Skeletal muscle cell (primary cell): ENCODE measurements around the gene CDC5L.
"Not testable (repeated sequence)": the region's sequence is repeated elsewhere in the genome, so short reads cannot be mapped to it uniquely, and the experiment has no call there.

Experiments used
- DNase-seq: peaks from one replicate; pipeline ENCODE4 v3.0.0-alpha.2; 2010; ENCODE audit warnings: low read depth
- H3K4me3 ChIP-seq: 2 replicates; pipeline ENCODE4 v1.5.1; 2011; ENCODE audit warnings: low read depth, mild to moderate bottlenecking, control low read depth, low read length, moderate library complexity

The CDC5L gene

GRCh38 chr6:44387346-44388134 is at the start of gene CDC5L:
Gene CDC5L (plus strand): TSS chr6:44387706. CDS start chr6:44387824, 118 bp downstream.
- peak within 1 kb of the TSS; percentile 76 for H3K4me3 ChIP-seq
- DNase-seq = peak; percentile 99

GRCh38 chr6:44338228-44339122 is 49.0 kb upstream of the CDC5L start:
- H3K4me3 ChIP-seq = no peak overlapping the region
- DNase-seq = peak; percentile 6

DNA sequence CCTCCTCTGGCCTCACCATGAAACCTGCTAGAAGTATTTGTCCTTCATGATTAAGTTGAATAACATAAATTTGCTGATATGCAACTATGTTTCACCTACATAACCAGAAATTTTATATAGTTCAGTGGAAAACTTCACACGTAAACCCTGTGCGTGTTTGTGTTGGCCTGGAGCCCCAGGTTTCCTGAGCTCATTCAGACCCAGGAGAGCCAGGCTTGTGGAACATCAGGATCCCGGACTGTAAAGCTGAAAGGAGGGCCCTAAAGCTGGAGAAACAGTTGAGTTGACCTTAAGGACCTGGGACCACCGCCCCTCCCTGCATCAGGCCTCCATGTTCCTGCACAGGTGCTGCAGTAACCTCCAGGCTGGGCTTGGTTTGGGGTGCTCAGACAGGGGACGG is 48.2 kb upstream of the CDC5L start:
- no peak overlapping the region for H3K4me3 ChIP-seq
- DNase-seq = no peak

GRCh38 chr6:44339763-44340625 is 47.5 kb upstream of the CDC5L start:
- DNase-seq = peak; percentile 17
- no peak overlapping the region for H3K4me3 ChIP-seq

DNA sequence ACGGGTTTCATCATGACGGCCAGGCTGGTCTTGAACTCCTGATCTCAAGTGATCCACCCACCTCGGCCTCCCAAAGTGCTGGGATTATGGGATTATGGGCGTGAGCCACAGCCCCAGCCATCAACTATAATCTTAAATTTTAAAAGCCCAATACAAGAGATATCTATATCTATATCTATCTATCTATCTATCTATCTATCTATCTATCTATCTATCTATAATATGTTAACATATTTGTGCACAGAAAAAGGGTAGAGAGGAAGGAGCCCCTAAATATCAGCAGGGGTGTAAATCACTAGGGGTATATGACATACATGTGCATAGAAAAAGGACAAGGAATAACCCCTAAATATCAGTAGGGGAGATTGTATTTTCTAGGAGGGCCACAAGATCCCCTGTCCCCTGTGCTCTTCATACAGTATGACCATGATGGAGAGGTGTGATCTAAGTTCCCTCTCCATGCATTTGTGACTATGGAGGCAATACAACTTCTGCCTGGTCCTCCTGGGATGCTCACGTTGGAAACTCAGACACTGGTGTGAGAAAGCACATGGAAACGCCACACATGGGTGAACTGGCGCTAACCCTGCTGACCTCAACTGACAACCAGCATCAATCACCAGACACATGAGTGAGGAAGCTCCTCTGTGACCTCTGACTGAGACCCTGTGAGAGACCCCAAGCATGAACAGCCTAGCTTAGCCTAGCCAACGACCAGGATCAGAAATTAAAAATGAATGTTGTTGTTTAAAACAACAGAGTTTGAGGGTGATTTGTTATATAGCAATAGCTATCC is 46.2 kb upstream of the CDC5L start:
- DNase-seq = no peak
- H3K4me3 ChIP-seq = no peak overlapping the region

DNA sequence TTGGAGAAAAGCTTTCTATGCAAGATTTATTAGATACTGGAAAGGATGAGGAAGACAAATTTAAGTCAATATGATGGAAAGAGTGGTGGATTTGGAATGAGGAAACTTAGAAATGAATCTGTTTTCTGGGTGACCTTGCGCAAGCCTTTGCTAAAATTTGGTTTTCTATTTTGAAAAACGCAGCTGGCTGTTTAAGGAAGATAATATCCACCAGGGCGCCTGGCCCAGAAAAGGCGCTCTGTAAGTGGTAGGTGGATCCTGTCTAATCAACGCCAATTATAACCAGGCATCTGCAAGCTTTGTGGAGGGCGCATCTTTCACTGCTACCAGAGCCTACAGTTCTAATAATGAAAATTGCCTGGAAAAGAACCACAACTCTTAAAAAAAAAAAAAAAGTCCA is 45.5 kb upstream of the CDC5L start:
- DNase-seq = no peak
- peak overlapping the region; percentile 12 for H3K4me3 ChIP-seq

DNA sequence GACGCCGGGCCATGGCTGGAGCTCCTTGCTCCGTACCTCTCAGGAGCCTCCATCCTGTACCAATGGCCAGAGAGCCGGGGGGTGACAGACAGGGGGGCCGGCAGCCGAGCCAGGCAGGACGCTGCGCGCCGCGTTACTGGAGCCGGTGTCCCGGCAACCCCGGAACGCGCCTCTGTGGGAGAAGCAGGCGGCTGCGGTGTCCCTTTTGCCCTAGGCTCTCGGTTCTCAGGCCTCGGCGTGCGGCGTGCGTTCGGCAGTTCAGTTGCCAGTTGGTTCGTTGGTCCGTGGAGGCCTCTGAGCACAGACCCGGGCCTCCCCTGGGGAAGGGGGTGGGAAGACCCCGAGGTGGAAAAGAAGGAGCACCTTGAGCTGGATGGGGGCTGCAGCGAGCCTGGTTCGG is 45.0 kb upstream of the CDC5L start, which contains the start of gene SPATS1:
Gene SPATS1 (plus strand): TSS at position 162 of the 400 bp plus-strand sequence. CDS start 446 bp downstream, outside the sequence.
- peak within 1 kb of the TSS; percentile 12 for H3K4me3 ChIP-seq
- DNase-seq = no peak

DNA sequence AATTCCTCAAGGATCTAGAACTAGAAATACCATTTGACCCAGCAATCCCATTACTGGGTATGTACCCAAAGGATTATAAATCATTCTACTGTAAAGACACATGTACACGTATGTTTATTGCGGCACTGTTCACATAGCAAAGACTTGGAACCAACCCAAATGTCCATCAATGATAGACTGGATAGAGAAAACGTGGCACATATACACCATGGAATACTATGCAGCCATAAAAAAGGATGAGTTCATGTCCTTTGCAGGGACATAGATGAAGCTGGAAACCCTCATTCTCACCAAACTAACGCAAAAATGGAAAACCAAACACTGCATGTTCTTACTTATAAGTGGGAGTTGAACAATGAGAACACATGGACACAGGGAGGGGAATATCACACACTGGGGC is 40.7 kb upstream of the CDC5L start:
- not testable (repeated sequence) for H3K4me3 ChIP-seq

GRCh38 chr6:44349904-44350649 is 37.4 kb upstream of the CDC5L start:
- H3K4me3 ChIP-seq = no peak overlapping the region
- no peak for DNase-seq

More for the DNA sequence above, 40.7 kb upstream of the CDC5L start:
- DNase-seq = not testable (repeated sequence)

GRCh38 chr6:44350650-44350994 is 36.9 kb upstream of the CDC5L start:
- DNase-seq = not testable (repeated sequence)

DNA sequence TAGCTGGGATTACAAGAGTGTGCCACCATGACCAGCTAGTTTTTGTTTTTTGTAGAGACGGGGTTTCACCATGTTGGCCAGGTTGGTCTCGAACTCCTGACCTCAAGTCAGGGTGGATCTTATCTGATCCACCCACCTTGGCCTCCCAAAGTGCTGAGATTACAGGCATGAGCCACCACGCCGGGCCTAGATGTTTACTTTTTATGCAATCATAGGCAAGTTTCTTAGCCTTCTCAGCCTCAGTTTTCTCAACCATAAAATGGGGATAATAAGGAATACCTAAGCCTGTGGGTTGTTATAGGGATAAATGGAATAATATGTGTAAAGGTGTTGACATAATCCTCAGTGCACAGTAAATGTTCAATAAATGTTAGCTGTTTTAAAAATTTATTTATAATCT is 35.2 kb upstream of the CDC5L start:
- no peak for DNase-seq

More at GRCh38 chr6:44350650-44350994, 36.9 kb upstream of the CDC5L start:
- H3K4me3 ChIP-seq = not testable (repeated sequence)

GRCh38 chr6:44353336-44353735 is 34.2 kb upstream of the CDC5L start:
- DNase-seq = no peak
- H3K4me3 ChIP-seq = no peak overlapping the region

More for the DNA sequence above, 35.2 kb upstream of the CDC5L start:
- H3K4me3 ChIP-seq = no peak overlapping the region

- H3K4me3 ChIP-seq = no peak overlapping the region
- no peak for DNase-seq
These were observed 31.9 kb upstream of the CDC5L start for GRCh38 chr6:44355640-44356039.

DNA sequence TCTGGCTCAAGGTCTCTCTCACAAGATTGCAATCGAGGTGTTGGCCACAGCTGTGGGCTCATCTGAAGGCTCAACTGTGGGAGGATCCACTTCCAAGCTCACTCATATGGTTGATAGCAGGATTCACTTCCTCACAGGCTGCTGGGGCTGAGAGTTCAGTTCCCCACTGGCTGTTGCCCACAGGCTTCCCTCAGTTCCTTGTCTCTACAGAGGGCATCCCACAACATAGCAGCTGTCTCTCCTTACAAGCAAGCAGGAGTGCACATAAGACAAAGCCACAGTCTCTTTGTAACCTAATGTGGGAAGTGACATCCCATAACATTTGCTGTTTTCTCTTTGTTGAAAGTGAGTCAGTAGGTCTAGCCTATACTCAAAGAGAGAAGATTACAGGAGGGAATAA is 31.0 kb upstream of the CDC5L start:
- no peak for DNase-seq
- no peak overlapping the region for H3K4me3 ChIP-seq

GRCh38 chr6:44359973-44360372 is 27.5 kb upstream of the CDC5L start:
- no peak overlapping the region for H3K4me3 ChIP-seq
- DNase-seq = no peak

- DNase-seq = no peak
- no peak overlapping the region for H3K4me3 ChIP-seq
These were observed 25.6 kb upstream of the CDC5L start for GRCh38 chr6:44361947-44362346.

- H3K4me3 ChIP-seq = no peak overlapping the region
- DNase-seq = no peak
These were observed 24.1 kb upstream of the CDC5L start for GRCh38 chr6:44363377-44363926.

GRCh38 chr6:44366781-44367180 is 20.7 kb upstream of the CDC5L start:
- DNase-seq = no peak
- no peak overlapping the region for H3K4me3 ChIP-seq
